Activated CD8-positive, alpha-beta memory T cell treated with anti-CD3 and anti-CD28 coated beads, Interleukin-2, amount 50 U/mL, for 1 hour (primary cell): ENCODE data around the gene MREG.
"Not testable (repeated sequence)": the region's sequence is repeated elsewhere in the genome, so short reads cannot be mapped to it uniquely, and the experiment has no call there.

ENCODE experiments used
- DNase-seq: peaks from one replicate; pipeline ENCODE4 v3.0.0-alpha.2; 2020; ENCODE audit errors: extremely low read depth

The MREG gene

GRCh38 chr2:215988556-215989207 is 24.7 kb downstream of the MREG start:
- not testable (repeated sequence) for DNase-seq

GRCh38 chr2:215985257-215985656 is 28.1 kb downstream of the MREG start:
- no peak for DNase-seq

DNA sequence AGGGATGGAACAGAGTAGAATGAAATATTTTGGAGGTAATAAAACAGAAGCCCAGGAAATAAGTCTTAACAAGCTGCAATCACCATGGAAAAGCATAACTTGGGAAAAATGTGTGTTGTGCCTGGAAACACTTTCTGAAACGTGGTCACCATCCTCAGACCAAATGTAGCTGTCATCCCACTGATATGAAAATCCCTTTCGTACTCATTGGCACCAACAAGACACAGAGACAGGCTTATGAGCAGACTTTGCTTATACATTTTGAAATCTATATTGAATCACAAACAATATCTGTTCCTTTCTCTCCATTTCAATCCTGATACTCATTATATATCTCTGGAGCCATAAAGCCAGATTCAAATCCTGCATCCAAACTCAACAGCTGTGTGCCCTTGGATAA is 28.7 kb downstream of the MREG start:
- no peak for DNase-seq

GRCh38 chr2:215983581-215984351 is 29.6 kb downstream of the MREG start:
- DNase-seq = no peak

- no peak for DNase-seq
Measured at GRCh38 chr2:215982465-215982875, 30.9 kb downstream of the MREG start.

GRCh38 chr2:215981115-215981514 is 32.2 kb downstream of the MREG start:
- DNase-seq = no peak

DNA sequence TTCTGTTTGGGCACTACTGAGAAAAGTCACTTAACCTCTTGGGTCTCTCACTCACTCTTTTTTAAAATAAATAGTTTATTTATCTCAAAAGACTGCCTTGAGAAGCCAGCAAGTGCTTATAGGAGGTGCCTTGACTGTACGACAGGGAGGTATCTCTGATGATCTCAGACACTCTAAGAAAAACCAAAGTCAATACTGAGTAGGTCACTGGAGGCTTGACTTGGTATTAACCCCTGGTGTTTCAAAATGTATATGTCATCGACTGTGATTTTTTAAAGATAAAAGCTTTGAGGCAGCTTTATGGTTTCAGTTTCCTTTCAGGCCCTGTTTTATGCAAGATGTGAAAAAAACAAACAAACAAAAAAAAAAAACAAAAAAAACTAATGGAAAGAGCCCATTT is 33.7 kb downstream of the MREG start:
- no peak for DNase-seq

DNA sequence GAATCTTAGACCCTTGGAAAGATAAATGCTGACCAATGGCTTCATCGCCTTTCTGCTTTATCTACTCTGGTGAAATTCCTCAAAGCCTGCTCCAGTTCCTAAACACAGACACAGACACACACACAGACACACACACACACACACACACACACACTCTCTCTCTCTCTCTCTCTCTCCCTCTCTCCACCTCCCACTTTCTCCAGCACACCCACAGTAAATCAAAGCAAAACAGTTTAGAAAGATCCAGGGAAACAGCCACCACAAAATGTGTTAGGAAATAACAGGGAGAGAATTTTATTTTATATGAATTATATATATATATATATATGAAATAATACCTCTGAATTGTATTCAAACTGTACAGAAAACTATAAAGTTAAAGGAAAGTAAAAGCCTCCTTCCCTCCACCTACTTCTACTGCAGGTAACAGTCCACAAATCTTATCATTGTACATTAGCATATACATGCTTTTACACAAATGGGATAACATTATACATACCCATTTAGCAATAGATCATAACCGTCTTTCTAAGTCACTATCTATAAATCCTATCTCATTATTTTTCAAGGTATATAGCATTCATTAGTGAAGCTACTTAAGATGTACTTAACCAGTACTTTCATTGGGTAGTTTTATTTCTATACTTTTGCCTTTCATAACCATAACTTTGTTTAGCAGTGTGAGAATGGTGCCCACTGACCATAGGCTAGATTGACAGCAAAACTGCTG is 38.5 kb downstream of the MREG start:
- DNase-seq = no peak

DNA sequence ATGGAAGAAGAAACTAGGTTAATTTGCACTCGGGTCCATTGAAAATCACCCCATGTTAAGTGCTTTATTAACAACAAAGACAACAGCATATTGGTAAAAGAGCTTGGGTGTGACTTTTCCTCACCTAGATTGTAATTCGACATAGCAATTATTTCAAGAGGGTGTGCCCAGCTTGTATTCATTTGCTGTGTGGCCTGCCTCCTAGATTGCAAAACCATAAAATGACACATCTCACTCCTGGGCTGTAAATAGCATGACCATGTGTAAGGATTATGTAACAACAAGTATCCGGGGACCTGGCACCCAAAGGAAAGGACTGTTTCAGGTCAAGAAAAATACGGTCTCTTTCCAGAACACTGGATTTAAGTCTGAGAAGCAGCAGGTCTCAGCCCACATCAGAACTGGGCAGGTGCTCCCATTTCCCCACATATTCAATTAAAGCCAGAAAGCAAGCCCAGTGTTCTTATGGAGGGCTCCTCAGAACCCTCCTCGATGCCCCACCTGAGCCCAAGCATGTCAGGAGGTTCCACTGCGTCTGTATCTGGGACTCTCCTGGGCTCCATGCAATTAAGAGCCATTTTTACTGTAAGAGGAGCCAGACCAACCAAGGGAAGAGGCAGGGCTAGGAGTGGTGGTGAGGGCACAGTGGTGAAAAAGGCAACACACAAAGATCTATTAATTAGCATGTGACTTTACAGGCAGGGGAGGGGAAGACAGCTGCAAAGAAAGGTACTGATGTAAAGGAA is 39.2 kb downstream of the MREG start:
- DNase-seq = no peak

DNA sequence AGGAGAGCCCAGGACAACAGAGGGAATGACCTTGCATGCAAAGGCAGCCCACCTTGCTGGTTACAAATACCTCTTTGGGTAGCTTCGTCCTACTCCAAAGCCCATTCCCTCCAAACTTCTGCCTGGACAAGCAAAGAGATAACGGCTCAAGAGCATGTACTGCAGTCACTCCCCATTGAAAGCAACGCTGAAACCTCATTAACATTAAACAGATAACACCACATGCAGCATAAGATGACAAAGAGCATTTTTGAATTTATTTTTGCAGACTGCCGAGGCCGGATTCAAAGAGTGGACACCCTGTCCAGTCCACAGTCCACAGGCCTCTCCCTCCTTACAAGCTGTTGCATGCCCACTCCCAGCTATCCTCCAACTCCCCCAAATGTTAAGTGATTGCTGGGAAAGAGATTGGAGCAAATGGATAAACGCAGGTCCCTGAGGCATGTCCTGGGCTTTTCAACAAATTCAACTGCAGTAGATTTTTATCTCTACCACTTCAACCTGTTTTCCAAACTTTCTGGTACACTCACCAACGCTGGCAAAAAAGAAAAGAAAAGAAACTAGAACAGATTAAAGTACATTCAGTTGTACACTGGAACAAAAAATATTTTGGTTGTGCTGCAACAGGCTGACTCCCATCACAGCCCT is 40.1 kb downstream of the MREG start:
- no peak for DNase-seq

DNA sequence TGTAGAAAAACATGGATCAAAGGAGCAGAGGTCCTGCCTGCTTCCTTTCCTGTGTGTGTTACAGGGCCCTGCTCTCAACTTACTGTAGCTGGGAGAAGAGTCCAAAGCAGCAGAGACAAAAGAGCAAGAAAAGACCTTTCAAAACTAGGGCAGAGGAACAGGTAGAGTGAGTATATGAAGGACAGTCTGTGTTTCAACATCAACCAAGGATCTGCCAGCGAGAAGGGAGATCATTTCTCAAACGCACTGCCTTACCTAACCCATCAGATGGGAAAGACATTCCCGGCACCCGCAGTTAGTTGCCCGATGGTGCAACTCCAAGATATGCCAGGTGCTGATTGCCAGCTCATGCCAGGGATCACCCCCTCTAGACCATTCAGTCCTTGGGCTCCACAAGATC is 41.7 kb downstream of the MREG start:
- no peak for DNase-seq

DNA sequence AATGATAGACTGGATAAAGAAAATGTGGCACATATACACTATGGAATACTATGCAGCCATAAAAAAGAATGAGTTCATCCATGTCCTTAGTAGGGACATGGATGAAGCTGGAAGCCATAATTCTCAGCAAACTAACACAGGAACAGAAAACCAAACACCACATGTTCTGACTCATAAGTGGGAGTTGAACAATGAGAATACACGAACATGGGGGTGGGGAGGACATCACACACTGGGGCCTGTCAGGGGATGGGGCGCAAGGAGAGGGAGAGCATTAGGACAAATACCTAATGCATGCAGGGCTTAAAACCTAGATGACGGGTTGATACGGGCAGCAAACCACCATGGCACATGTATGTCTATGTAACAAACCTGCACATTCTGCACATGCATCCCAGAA is 42.5 kb downstream of the MREG start:
- DNase-seq = not testable (repeated sequence)

GRCh38 chr2:215970425-215970824 is 42.9 kb downstream of the MREG start:
- DNase-seq = no peak

GRCh38 chr2:215969131-215969841 is 44.1 kb downstream of the MREG start:
- no peak for DNase-seq

DNA sequence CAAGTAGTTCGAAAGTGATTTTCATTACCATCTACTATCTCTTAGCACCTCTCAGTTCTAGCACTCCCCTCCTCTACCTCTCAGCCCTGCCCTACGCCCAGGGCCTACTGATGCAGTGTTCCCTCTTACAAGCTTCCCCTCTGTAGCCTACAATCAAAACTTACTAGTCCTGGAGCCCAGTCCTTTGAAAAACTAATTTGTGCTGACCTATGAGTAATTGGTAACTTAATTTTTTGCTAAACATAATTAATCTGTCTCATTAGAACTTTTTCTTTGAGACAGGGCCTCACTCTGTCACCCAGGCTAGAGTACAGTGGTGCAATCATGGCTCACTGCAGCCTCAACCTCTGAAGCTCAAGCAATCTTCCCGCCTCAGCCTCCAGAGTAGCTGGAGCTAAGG is 44.9 kb downstream of the MREG start:
- no peak for DNase-seq

GRCh38 chr2:215967590-215968378 is 45.6 kb downstream of the MREG start:
- DNase-seq = no peak

GRCh38 chr2:215966951-215967350 is 46.4 kb downstream of the MREG start:
- no peak for DNase-seq

- DNase-seq = no peak
Measured at GRCh38 chr2:215966274-215966673, 47.1 kb downstream of the MREG start.

DNA sequence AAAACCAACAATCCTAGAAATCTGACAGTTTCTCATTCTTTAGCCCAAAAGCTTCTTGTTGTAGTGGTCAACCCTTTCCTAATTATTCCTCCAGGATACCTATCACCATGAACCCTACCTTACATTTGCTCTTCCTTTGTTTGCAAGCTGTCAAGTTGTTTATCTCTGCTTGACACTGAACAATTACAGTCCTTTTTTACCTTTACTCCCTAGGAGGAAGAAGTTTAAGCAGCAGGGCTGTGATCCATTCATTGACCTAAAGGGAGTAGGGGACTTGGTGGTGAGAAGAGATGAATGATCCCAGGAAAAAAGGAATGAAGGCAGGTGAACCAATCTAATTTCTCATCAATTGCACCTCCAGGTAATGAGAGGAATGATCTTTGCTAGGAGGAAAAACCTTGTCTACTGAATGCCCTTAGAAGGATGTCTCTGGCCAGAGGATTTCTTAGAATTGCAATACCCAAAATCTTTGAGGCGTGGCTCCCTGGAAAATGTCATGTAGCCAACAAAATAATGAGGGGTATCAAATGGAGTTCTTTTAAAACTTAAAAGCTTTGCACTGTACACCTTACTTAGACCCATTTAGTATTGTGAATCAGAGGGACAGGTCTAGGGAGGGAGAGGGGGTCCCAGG is 47.7 kb downstream of the MREG start:
- DNase-seq = no peak

DNA sequence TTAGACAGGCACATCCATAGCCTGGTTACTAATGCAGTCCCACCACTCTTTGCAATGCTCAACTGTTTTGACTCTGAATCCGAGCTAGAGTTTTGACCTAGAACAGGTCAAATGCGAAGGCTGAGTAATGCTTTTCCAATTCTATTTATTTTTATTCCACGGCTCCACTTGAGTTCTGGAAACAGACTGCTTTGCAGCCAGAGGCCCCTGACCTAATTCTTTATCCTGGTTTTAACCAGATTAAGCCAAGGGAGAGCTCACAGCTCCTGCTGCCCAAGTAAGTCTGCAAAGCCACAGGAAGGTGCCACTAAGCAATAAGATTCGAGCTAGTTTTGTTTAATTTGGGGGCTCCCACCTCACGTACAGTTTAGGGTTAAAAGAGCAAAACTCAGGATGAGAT is 51.4 kb downstream of the MREG start:
- no peak for DNase-seq
